HG02840 (cell line): ENCODE measurements around the gene KISS1R.
A peak's percentile ranks its signal among the peaks of the same experiment; 100 is the strongest.

ENCODE experiments used
- ATAC-seq: cut with Tn5 transposase; IDR thresholded peaks from one replicate; pipeline ENCODE4 v1.9.1; 2021; ENCODE audit warnings: mild to moderate bottlenecking, moderate library complexity, moderate number of reproducible peaks; ENCODE audit not compliant: unreplicated experiment, low FRiP score

KISS1R gene

DNA sequence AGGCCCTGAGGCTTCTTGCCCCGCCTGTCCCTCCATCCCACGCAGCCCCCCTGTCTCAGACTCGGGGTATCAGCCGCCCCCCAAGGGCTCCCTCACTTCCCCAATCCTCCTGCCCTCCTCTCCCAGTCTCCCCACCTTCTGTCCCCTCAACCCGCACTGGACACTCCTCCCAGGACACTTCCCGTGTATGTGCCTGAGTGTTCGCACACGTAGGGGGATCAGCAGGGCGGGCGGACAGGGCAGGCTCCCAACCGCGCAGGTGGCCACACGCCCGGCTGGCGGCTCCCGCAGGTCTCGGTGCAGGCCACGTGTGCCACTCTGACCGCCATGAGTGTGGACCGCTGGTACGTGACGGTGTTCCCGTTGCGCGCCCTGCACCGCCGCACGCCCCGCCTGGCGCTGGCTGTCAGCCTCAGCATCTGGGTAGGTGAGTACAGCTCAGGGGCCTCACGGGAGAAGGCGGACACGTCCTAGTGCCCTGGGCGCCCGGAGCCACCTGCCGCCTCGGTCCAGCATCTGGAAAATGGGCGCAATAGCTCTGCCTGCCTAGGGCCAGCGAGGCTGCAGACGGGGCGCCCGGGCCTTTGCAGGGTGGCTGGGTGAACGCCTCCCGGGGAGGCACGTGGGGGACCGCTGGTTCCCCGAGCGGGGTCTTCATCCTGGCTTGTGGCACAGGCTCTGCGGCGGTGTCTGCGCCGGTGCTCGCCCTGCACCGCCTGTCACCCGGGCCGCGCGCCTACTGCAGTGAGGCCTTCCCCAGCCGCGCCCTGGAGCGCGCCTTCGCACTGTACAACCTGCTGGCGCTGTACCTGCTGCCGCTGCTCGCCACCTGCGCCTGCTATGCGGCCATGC is 2.3 kb downstream of the KISS1R start:
- no peak for ATAC-seq

DNA sequence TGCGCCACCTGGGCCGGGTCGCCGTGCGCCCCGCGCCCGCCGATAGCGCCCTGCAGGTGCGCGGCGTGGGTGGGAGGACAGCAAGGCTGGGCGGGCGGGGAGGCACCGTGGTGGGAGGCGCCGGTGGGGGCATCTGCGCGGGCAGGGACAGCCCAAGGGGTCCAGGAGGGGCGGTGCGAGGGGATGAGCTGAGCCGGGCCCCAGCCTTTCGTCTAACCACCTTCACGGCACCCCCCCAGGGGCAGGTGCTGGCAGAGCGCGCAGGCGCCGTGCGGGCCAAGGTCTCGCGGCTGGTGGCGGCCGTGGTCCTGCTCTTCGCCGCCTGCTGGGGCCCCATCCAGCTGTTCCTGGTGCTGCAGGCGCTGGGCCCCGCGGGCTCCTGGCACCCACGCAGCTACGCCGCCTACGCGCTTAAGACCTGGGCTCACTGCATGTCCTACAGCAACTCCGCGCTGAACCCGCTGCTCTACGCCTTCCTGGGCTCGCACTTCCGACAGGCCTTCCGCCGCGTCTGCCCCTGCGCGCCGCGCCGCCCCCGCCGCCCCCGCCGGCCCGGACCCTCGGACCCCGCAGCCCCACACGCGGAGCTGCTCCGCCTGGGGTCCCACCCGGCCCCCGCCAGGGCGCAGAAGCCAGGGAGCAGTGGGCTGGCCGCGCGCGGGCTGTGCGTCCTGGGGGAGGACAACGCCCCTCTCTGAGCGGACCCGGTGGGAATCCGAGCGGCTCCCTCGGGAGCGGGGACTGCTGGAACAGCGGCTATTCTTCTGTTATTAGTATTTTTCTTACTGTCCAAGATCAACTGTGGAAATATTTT is 3.1 kb downstream of the KISS1R start:
- no peak for ATAC-seq

DNA sequence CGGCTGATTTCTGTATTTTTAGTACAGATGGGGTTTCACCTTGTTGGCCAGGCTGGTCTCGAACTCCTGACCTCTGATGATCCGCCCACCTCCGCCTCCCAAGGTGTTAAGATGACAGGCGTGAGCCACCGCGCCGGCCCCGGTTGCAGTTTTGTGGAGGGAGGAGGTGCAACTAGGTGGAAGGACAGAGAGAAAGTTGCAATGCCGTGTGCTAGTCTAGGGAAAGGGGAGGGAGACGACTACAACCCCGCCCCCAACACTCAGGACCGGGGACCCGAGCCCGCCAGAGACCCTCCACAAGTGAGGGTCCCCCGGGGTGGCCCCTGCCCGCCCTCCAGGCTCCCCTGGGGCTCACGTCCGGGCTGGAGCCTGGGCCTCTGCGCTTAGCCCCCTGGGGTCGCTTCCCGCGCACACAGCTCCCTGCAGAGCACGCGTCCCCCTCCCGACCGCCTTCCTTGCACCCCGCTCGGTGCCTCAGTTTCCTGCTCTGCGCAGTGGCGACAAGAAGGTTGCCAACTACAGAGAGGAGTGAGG is 7.5 kb downstream of the KISS1R start:
- peak; percentile 1 for ATAC-seq

DNA sequence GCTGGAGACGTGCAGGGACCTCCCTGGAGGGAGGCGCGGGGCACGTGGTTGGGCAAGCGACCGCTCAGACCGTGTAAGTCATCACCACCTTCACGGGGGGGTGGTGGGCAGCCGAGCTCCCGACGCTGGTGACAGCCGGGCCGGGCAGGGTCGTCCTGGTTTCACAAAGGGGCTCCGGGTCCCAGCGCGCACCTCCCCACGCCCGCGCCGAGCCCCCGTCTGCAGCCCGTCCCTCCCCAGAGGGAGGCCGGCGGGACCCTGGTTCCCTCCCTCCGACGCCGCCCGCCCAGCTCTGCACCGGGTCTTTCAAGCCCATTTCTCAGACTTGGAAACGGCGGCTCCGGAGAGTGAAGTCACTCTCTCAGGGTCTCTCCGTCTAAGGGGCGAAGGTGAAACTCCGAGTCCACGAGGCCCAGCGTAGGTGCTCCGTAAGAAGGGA is 8.0 kb downstream of the KISS1R start:
- peak; percentile 35 for ATAC-seq

DNA sequence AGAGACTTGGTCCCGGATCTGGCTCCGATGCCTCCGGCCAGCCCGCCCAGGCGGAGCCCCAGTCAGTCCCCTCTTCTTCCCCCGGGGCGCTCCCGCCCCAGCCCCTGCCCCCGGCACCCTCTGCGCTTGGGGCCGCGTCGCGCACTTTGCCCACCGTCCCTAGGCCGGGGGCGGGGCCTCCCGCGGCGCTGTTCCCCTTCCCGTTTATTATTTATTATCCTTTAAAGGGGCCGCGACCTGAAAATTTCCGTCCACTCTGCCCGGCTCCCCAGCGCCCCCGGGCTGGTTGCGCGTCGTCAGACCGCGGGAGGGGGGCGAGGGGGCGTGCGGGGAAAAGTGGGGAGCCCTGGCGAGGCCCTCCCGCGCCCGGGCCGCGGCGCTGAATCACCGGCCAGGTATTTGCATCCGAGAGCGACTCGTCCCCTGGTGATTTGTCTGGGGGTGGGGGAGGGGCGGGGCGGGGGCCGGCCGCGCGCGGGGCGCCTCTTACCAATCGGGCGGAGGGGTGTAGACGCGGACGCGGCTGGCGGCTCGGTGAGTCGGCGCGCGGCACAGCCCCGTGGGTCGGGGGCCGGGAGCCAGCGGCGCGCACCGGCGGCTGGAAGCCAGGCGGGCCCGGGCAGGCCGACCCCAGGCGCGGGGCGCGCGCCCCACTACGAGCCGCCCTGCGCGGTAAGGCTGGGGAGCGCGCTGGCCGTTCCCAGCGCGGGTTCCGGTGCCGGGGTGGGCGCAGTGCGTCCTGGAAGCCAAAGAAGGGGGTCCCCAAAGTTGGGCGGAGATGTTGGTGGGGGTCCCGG is 8.6 kb downstream of the KISS1R start, which contains the start of gene ARID3A:
Gene ARID3A (plus strand): TSS at position 510 of the 797 bp plus-strand sequence. CDS start 3,494 bp downstream, outside the sequence.
- ATAC-seq: peak; percentile 55

DNA sequence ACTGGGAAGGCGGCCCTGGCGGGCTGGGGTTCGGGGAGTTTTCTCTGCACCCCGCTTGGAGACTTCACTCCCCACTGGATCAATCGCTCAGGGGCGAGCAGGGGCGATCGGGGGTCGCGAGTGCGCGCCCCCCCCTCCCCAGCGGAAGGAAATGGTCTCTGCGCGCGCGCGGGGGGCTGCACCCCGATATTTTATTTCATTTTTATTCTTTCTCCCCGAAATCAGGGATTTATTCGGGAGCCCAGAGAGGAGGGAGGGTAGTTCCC is 9.1 kb downstream of the KISS1R start:
- no peak for ATAC-seq

DNA sequence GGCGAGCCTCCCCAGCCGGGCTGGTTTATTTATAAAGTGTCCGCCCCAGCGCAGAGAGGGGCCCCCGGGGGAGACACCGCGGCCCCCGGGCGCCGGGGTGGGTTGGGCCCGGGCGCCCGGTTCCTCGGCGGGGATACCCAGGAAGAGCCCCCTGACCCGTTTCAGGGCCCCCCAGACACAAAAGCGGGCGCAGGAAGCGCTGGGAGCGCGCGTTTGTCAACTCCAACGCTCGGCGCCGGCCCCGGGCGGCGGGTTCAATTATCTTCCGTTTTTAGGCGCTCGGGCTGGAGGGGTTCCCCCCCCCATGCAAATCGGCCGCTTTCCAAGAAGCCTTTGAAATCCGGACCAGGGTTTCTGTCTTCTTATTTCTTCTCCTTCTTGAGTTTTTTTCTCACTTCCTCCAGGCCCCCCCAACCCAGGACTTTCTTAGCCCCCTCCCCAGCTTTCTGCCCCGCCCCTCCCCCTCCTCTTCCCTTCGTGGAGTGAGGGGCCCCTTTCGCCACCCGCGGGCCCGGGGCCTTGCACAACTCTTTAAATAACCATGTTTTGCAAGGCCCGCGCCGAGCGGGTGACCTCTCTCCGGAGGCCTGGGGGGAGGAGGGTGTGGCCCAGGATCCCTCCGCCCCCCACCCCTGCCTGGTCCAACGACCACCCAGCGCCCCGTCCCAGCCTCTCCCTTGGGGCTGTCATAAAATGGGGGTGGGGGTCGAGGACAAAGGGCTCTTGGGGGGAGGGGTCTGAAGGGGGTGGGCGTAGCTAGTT is 9.6 kb downstream of the KISS1R start:
- no peak for ATAC-seq

DNA sequence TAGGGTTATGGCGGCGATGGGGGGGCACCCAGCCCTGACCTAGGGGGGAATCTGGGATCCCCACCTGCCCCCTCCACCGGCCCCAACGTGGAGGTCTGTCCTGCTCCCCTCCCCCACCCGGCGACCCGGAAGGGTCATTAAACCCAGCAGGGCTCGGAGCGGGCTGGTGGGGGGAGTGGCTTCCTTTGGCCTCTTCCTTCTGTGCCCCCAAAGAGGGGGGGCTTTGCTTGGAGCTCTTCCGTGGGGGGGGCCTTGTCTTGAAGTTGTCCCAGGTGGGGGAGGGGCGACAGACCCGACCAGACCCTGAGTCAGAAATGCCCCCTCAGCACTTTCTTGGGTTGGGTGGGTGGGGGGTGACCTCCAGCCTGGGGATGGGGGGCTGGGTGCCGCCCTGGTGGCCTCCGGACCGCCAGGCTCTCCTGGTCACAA is 10.2 kb downstream of the KISS1R start:
- ATAC-seq: no peak

DNA sequence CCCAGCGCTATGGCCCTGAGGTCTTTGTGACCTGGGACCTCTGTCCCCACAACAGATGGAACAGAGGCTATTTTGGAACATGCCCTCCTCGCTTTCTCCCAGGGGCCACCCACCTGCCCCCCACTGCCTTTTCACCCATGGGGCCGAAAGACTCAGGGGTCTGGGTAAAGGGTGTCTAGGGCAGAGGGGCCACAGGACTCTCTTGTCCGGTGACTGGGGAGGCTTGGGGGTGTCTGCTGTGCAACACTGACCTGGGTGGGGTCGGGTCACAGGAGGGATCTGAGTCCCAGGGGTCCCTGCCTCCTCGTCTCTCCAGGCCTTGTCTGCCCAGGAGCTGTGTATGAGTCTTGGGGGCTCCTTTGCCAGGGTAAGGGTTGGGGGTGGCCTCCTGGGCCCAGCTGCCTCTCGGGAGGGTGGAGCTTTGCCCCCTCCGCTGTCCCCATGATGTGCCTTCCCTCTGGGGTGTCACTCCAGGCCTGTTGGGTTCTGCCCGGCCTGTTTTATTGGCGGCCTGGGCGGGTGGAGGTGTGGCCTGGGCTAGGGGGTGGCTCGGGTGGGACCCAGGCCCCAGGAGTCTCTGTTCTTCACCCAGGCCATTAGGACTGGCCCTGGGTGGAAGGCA is 10.8 kb downstream of the KISS1R start:
- ATAC-seq: no peak

DNA sequence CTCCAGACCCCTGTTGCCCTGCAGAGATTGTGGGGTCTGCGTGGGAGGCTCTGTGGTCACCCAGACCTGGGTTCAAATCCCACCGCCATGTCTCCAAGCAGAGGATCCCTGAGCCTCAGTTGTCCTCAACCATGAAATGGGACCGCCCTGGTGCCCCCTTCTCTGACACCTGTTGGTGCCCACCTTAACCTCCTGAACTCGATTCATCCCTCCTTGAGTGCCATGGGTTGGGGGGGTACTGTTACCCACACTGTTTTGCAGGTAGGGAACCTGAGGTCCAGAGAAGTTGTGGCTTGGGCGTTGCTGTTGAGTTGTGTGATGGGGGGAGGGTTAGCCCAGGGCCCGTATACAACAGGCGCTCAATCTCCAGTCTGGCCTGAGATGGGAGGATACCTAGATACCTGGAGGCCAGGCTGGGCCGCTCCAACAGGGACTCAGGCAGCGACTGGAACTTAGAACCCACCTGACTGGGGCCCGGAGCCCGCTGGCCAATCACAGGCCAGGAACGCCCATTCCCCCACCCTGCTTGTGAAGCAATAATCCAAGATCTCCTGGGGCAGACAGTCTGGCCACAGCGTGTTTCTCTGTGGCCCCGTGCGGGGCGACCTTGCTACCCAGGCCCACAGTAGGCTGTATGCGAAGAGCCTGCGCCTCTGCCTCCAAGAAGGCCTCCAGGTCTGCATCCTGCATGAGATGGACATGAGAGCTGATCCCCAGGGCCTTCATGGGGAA is 11.5 kb downstream of the KISS1R start:
- ATAC-seq: no peak

DNA sequence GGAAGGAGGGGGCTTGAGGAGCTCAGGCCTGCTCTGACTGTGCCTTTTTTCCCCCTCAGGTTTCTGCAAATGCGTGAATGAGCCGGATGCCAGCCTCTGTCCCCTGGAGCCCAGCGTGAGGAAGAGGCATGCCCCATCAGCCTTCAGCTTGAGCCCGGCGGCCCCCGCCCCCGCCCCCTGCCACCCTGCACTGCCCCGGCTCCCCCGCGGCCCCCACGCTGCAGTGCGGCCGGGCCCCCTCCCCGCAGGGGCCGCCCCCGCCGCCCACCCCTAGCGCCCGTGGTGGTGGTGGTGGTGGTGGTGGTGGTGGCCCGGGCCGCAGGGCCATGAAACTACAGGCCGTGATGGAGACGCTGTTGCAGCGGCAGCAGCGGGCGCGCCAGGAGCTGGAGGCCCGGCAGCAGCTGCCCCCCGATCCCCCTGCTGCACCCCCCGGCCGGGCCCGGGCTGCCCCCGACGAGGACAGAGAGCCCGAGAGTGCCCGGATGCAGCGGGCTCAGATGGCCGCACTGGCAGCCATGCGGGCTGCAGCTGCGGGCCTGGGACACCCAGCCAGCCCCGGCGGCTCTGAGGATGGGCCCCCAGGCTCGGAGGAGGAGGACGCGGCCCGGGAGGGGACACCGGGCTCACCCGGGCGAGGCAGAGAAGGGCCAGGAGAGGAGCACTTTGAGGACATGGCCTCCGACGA is 12.2 kb downstream of the KISS1R start:
- no peak for ATAC-seq

DNA sequence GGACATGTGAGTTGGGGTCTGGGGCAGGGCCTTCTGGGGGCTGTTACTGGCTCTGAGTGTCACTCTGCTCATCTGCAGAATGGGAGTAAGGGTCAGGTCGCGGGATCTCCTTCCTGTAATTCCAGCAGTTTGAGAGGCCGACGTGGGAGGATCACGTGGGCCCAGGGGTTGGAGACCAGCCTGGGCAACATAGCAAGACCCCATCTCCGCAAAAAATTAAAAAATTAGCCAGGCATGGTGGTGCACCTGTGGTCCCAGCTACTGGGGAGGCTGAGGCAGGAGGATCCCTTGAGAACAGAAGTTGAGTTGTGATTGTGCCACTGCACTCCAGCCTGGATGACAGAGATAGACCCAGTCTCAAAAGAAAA is 12.7 kb downstream of the KISS1R start:
- no peak for ATAC-seq

DNA sequence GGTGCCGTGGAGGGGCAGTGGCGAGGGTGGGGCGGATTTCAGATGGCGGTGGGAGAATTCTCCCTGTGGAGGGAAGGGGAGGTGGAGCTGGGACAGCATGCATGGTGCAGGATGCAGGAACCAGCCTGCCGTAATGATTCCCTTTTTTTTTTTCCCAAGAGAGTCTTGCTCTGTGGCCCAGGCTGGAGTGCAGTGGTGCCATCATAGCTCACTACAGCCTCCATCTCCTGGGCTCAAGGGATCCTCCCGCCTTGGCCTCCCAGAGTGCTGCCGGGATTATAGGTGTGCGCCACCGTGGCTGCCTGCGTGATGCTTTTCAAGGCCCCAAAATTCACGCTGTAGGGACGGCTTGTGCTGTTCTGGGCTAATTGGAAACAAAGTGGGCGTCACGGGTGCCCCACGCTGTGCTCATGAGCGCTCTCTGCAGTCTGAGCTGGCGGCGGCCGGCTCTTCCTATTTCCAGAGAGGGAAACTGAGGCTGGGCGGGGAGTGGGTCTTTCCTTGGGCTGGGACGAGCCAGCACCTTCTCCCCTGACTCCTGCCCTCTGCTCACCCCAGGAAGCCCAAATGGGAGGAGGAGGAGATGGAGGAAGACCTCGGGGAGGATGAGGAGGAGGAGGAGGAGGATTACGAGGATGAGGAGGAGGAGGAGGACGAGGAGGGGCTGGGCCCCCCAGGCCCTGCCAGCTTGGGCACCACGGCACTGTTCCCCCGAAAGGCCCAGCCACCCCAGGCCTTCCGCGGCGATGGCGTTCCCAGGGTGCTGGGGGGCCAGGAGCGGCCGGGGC is 14.9 kb downstream of the KISS1R start:
- ATAC-seq: no peak

DNA sequence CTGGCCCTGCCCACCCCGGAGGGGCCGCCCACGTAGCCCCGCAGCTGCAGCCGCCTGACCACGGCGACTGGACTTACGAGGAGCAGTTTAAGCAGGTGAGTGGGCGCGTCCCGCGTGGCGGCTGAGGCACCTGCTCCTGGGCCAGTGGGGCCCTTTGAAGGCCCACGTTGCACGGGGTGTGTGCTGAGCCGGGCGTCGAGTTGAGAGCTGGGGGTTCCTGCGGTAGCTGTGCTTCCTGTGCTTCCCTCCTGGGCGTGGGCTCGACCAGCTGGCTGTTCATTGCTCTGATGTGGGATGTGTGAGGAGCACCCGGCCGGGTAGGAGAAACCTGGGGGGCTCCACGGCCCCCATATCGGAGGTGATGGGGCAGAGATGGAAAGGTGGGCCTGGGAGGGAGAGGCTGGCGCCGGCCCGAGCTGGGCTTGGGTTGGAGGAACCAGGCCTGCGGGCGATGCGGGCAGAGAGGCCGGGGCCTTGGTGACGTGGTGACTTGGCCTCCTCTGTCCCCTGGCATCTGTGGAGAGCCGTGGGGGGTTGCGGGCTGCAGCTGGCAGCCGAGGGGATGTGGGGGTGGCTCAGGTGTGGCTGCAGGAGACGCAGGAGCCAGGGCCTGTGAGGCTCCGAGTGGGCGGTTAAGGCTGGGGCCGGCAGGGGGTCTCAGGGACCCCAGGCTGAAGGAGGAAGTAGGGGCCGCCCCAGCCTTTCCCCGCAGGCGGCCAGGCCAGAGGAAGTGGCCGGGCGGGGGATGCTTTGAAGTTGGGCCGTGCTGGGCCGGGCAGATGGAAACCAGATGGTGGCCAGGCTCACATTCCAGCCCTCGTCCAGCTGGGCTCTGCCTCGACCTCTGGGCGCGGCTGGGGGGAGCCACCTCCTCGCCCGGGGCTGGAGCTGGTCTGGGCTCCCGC is 15.8 kb downstream of the KISS1R start:
- ATAC-seq: no peak

DNA sequence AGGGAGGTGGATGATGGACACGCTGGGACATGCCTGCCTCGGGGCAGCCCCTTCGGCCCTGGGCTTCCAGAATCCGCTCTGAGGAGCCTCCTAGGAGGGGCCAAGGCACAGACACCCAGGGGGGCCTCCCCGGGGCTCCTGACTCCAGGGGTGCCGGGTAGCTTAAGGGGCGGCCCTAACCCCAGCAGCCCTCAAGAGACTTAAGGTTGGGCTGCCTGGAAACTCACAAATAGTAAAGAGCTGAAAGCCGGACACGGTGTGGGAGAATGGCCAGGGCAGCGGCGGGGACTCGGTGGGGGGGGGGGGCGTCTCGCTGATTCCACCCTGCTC is 16.4 kb downstream of the KISS1R start:
- no peak for ATAC-seq

DNA sequence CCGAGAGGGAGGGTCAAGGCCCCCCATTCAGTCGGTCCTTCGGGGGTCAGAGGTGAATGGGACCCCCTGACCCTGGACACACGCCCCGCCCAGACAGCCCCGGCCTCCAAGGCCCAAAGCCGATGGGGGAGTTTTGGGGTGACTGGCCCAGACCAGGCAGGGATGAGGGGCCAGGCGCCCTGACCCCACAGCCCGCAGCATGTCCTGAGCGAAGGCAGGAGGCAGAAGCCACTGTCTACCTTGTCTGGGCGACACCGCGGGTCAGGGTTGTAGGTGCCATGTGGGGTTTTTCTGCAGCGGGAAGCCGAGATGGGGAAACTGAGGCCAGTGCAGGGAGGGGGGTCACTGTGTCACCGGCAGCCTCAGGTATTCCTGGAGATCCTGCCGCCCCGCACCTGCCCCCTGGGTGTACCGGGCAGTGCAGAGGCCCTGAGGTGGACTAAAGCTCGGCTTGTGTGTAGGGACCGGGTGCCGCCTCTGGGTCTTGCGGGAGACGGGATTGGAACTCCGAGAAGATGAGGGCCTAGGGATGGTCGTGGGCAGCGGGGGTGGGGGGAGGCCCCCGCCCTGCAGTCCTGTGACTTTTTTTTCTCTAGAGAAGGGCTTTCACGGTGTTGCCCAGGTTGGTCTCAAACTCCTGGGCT is 17.2 kb downstream of the KISS1R start:
- ATAC-seq: no peak
